OCI-LY1 (cell line): ENCODE data around the gene SFSWAP.

ENCODE experiments used
- CTCF ChIP-seq: fragments of 200-600 bp; sonication (generic), shearing (Covaris generic); IDR thresholded peaks from 2 replicates; pipeline ENCODE4 v1.5.1; 2017; ENCODE audit warnings: mild to moderate bottlenecking, antibody characterized with exemption, low read length, moderate library complexity, mixed read lengths
- EZH2 ChIP-seq: fragments of 200-600 bp; sonication (generic), shearing (Covaris generic); IDR thresholded peaks from 2 replicates; pipeline ENCODE4 v1.8.0; 2017; ENCODE audit warnings: borderline replicate concordance, mixed run types, mild to moderate bottlenecking, antibody characterized with exemption, low read length, moderate library complexity, mixed read lengths

GRCh38 chr12:131683266-131684014 is 27.4 kb upstream of the SFSWAP start:
- TF ChIP-seq CTCF (no peak), EZH2 (no peak)
